T-cell (primary cell): Measurements from ENCODE around the gene ARHGEF26. TPM values are rescaled to one million over a fixed set of nuclear protein-coding genes. Genes with fewer than 3 reads are reported as not detected.

Experiments used
- ATAC-seq, 4 experiments: fragments of 200-7000 bp in 3 of 4; fragments of 150-1000 bp in 1 of 4; cut with Tn5 transposase; replicated peaks in 1 of 4; 1 replicate in 3 of 4; 2 replicates in 1 of 4; pipeline ENCODE4 v1.10.0; 2021; ENCODE audit warnings: moderate library complexity in 3 of 4, mild to moderate bottlenecking in 2 of 4, moderate number of reproducible peaks in 1 of 4
- CTCF ChIA-PET, 2 donors: fragments of 300-600 bp; sonication (Branson Sonifier 250); formaldehyde crosslinking; loops; one replicate each; lab custom pipeline; 2022; ENCODE audit warnings: antibody characterized with exemption in 2 of 2; lab: Charles Lee
- POLR2A ChIA-PET, 2 donors: fragments of 300-600 bp; sonication (Branson Sonifier 250); formaldehyde crosslinking; loops; one replicate each; lab custom pipeline; 2022; ENCODE audit warnings: antibody characterized with exemption in 2 of 2; lab: Charles Lee
- DNase-seq, 35 experiments: peaks; one replicate each; pipeline versions ENCODE4 v3.0.0 to v3.0.0-alpha.2; 2013 to 2023
- H3K27ac ChIP-seq: one replicate; pipeline ENCODE4 v1.5.1; 2013; ENCODE audit warnings: low read length
- H3K27me3 ChIP-seq, 2 experiments: replicated peaks in 1 of 2; 1 replicate in 1 of 2; 2 replicates in 1 of 2; pipeline versions ENCODE4 v1.6.1 to v1.7.0; 2013; ENCODE audit warnings: low read length in 1 of 2, mixed read lengths in 1 of 2; ENCODE audit not compliant: control insufficient read depth in 2 of 2, insufficient read depth in 2 of 2; ENCODE audit errors: extremely low read depth in 1 of 2
- H3K36me3 ChIP-seq, 2 donors: 1 replicate in 1 of 2; 2 replicates in 1 of 2; pipeline versions ENCODE4 v1.6.1 to v1.7.0; 2013; ENCODE audit warnings: low read length in 1 of 2; ENCODE audit not compliant: control insufficient read depth in 2 of 2, insufficient read depth in 1 of 2; ENCODE audit errors: extremely low read depth in 1 of 2
- H3K4me1 ChIP-seq, 2 experiments: 1 replicate in 1 of 2; 2 replicates in 1 of 2; pipeline versions ENCODE4 v1.6.1 to v1.7.0; 2013; ENCODE audit warnings: low read length in 2 of 2, mixed read lengths in 1 of 2; ENCODE audit not compliant: insufficient read depth in 2 of 2, control insufficient read depth in 1 of 2; ENCODE audit errors: extremely low read depth in 1 of 2
- H3K4me3 ChIP-seq, 2 donors: 1 replicate in 1 of 2; 2 replicates in 1 of 2; pipeline versions ENCODE4 v1.5.1 to v1.7.0; 2013; ENCODE audit warnings: mild to moderate bottlenecking in 2 of 2, low read length in 1 of 2, moderate library complexity in 1 of 2; ENCODE audit not compliant: control insufficient read depth in 1 of 2; ENCODE audit errors: extremely low read depth in 1 of 2
- H3K9me3 ChIP-seq: 2 replicates; pipeline ENCODE4 v1.7.0; 2013
- H3K27ac Mint-ChIP-seq, 2 donors: one replicate each; pipeline ENCODE4 v1.8.0; 2020 to 2021; ENCODE audit warnings: mild to moderate bottlenecking in 2 of 2, mixed read lengths in 2 of 2
- H3K27me3 Mint-ChIP-seq, 2 donors: one replicate each; pipeline ENCODE4 v1.8.0; 2021 to 2022; ENCODE audit warnings: mixed read lengths in 2 of 2
- H3K36me3 Mint-ChIP-seq: one replicate; pipeline ENCODE4 v1.8.0; 2021; ENCODE audit warnings: mixed read lengths
- H3K4me1 Mint-ChIP-seq, 3 donors: one replicate each; pipeline ENCODE4 v1.8.0; 2020 to 2022; ENCODE audit warnings: mixed read lengths in 3 of 3, mild to moderate bottlenecking in 1 of 3
- H3K4me3 Mint-ChIP-seq, 3 donors: one replicate each; pipeline ENCODE4 v1.8.0; 2020 to 2022; ENCODE audit warnings: mild to moderate bottlenecking in 3 of 3, mixed read lengths in 3 of 3, moderate library complexity in 3 of 3
- H3K9me3 Mint-ChIP-seq, 3 donors: one replicate each; pipeline ENCODE4 v1.8.0; 2020 to 2022; ENCODE audit warnings: mixed read lengths in 3 of 3
- WGBS: methylation state at CpG from one replicate; pipeline ENCODE4 v1.1.5; 2013; ENCODE audit warnings: missing lambda C conversion rate; ENCODE audit not compliant: insufficient coverage; 5-methylcytosine and 5-hydroxymethylcytosine counted together
- total RNA-seq, 35 experiments: library from RNA in 6 of 35; stranded (reverse) in 6 of 35; fragments of 120-200 nt in 1 of 35; gene quantifications; one replicate each; pipeline versions ENCODE4 v1.2.1 to v1.2.4 and lab custom pipeline; 2013 to 2026

ARHGEF26 gene
- total RNA-seq, 5 donors from 2014 or later (not counting 1 experiment from before 2014, with no cell fraction given): 0.12 to 0.29 (median 0.23) TPM

DNA sequence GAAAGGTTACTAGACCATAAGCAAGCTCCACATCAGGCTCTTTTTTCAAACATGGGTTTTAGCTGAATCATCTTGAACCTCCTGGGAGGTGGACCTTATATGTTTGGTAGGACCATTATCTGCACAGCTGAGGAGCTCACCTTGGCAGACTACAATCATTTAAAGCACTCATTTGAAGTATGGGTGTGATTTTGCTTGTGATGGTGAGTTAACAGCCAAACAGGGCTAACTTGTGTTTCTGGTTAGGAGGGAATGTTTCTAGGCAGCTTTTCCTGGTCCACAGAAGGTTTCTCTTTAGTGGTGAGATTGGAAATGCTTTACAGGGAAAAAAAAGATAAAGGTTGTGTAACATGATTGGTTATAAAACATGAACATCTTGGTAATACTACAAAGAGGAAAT is 61.8 kb downstream of the ARHGEF26 start:
- no peak for DNase-seq
- Histone ChIP-seq H3K4me3 (no peak overlapping the region), H3K9me3 (no peaks in the 10 kb centered on the region), H3K27me3 (no peaks in the 10 kb centered on the region), H3K36me3 (no peaks in the 10 kb centered on the region), H3K4me1 (no peaks in the 10 kb centered on the region), H3K27ac (no peak overlapping the region)
- H3K4me3 Mint-ChIP-seq: no peak overlapping the region
- no peak overlapping the region for H3K27ac Mint-ChIP-seq
- H3K27me3 Mint-ChIP-seq: peaks cover 5 to 24% of the 10 kb centered on the region in 2 donors
- POLR2A ChIA-PET: no interaction called here
- no peaks in the 10 kb centered on the region for H3K4me1 Mint-ChIP-seq
- CTCF ChIA-PET: no interaction called here
- H3K36me3 Mint-ChIP-seq: no peaks in the 10 kb centered on the region
- H3K9me3 Mint-ChIP-seq: peaks cover 0 to 5% (median 0%) of the 10 kb centered on the region in 3 donors
- ATAC-seq: no peak

DNA sequence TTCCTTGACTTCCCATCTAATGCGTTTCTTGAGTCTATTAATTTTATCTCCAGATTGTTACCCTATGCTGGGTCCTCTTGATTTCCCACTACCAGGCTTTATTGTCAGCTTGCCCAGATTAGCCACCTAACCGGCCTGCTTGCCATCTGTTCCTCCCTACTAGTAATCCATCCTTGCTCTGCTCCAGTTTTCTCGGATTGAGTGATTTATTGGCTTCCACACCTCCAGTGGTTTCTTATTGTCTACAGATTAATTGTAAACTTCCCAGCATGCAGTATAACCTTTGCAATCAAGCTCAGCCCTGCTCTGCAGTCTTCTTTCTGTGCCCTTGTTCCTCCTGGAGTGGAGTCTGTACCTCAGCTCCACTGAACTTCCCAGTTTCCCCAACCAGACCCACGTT is 63.4 kb downstream of the ARHGEF26 start:
- Histone ChIP-seq H3K9me3 (no peaks in the 10 kb centered on the region), H3K27ac (no peak overlapping the region), H3K36me3 (no peaks in the 10 kb centered on the region), H3K4me1 (no peaks in the 10 kb centered on the region), H3K4me3 (no peak overlapping the region), H3K27me3 (no peaks in the 10 kb centered on the region)
- DNase-seq (no peak), ATAC-seq (no peak)
- no peak overlapping the region for H3K4me3 Mint-ChIP-seq
- 78% methylated on average over 4 of the region's 4 CpGs for WGBS
- POLR2A ChIA-PET: no interaction called here
- H3K4me1 Mint-ChIP-seq: no peaks in the 10 kb centered on the region
- H3K27ac Mint-ChIP-seq: no peak overlapping the region
- H3K9me3 Mint-ChIP-seq: peaks cover 0 to 2% (median 0%) of the 10 kb centered on the region in 3 donors
- CTCF ChIA-PET: no interaction called here
- H3K27me3 Mint-ChIP-seq: peaks cover 5 to 24% of the 10 kb centered on the region in 2 donors
- no peaks in the 10 kb centered on the region for H3K36me3 Mint-ChIP-seq

DNA sequence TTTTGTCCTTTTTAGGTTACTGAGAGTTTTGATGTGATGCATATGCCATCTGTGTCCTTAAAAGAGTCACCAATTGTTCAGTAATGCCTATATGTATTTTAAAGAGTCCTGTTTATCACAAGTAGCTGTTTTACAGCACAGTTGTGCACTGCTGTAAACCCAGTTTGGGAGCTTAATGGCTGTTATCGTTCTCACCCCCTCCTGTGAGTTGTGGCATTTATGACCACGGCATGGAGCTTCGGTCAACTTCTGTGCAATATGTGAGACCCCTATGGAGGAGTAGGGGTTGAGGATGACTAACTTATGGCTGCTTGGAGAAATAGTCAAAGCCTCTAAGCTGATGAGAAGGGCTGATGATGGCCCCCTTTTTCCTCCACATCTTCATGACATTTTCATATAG is 67.2 kb downstream of the ARHGEF26 start:
- Histone ChIP-seq H3K36me3 (no peaks in the 10 kb centered on the region), H3K27ac (no peak overlapping the region), H3K27me3 (no peaks in the 10 kb centered on the region), H3K9me3 (no peaks in the 10 kb centered on the region), H3K4me3 (no peak overlapping the region), H3K4me1 (no peaks in the 10 kb centered on the region)
- H3K4me3 Mint-ChIP-seq: no peak overlapping the region
- ATAC-seq (no peak), DNase-seq (no peak)
- H3K27ac Mint-ChIP-seq: no peak overlapping the region
- CTCF ChIA-PET: no interaction called here
- POLR2A ChIA-PET: no interaction called here
- no peaks in the 10 kb centered on the region for H3K4me1 Mint-ChIP-seq
- no CpG with 5 or more reads among the region's 3 CpGs for WGBS
- no peaks in the 10 kb centered on the region for H3K9me3 Mint-ChIP-seq
- H3K36me3 Mint-ChIP-seq: no peaks in the 10 kb centered on the region
- peaks cover 6 to 15% of the 10 kb centered on the region in 2 donors for H3K27me3 Mint-ChIP-seq

DNA sequence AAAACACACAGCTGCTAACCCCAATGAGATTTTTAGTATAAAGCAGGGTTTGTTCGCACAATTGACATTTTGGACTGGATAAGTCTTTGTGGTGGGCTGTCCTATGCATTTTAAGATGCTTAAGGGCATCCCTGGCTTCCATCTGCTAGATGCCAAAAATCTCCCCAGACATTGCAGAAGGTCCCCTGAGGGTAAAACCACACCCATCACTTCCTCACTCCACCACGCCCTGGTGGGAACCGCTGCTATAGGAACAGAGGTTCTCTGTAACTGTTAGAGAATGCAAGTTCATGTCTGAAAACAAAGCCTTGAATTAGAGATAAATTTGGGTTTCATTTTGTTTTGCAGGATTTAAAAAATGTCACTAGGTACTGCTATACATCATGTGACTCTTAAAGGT is 67.7 kb downstream of the ARHGEF26 start:
- no peak for DNase-seq
- Histone ChIP-seq H3K36me3 (no peaks in the 10 kb centered on the region), H3K9me3 (no peaks in the 10 kb centered on the region), H3K4me3 (no peak overlapping the region), H3K27me3 (no peaks in the 10 kb centered on the region), H3K4me1 (no peaks in the 10 kb centered on the region), H3K27ac (no peak overlapping the region)
- WGBS: no CpG with 5 or more reads among the region's 3 CpGs
- ChIA-PET CTCF (no interaction called here), POLR2A (no interaction called here)
- no peaks in the 10 kb centered on the region for H3K36me3 Mint-ChIP-seq
- H3K27ac Mint-ChIP-seq: no peak overlapping the region
- H3K4me3 Mint-ChIP-seq: no peak overlapping the region
- no peaks in the 10 kb centered on the region for H3K4me1 Mint-ChIP-seq
- H3K9me3 Mint-ChIP-seq: no peaks in the 10 kb centered on the region
- H3K27me3 Mint-ChIP-seq: peaks cover 6 to 15% of the 10 kb centered on the region in 2 donors
- ATAC-seq: no peak

DNA sequence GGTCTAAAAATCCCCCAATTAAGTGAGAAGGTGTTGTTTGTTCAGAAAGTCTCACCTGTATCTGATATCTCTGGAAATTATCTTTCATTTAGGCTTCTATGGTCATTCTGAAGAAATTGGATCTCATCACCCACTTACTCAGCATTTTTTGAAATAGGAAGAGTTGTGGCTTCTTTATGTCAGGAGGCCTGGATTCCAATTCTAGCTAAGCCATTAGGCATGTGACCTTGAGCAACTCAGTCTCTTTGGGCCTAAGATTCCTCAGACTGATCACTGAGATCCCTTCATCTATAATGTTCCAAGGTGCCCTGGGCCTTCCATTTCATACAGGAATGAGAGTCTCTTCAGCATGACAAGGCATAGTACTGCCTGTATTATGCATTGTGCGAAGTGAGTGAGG is 70.3 kb downstream of the ARHGEF26 start:
- ATAC-seq (no peak), DNase-seq (no peak)
- no peak overlapping the region for H3K4me3 Mint-ChIP-seq
- ChIA-PET POLR2A (no interaction called here), CTCF (no interaction called here)
- H3K36me3 Mint-ChIP-seq: no peaks in the 10 kb centered on the region
- WGBS: 73% methylated on average over 1 of the region's 1 CpG
- Histone ChIP-seq H3K27me3 (no peaks in the 10 kb centered on the region), H3K27ac (no peak overlapping the region), H3K36me3 (no peaks in the 10 kb centered on the region), H3K4me1 (no peaks in the 10 kb centered on the region), H3K9me3 (no peaks in the 10 kb centered on the region), H3K4me3 (no peak overlapping the region)
- no peak overlapping the region for H3K27ac Mint-ChIP-seq
- H3K9me3 Mint-ChIP-seq: no peaks in the 10 kb centered on the region
- peaks cover 7 to 14% of the 10 kb centered on the region in 2 donors for H3K27me3 Mint-ChIP-seq
- no peaks in the 10 kb centered on the region for H3K4me1 Mint-ChIP-seq

DNA sequence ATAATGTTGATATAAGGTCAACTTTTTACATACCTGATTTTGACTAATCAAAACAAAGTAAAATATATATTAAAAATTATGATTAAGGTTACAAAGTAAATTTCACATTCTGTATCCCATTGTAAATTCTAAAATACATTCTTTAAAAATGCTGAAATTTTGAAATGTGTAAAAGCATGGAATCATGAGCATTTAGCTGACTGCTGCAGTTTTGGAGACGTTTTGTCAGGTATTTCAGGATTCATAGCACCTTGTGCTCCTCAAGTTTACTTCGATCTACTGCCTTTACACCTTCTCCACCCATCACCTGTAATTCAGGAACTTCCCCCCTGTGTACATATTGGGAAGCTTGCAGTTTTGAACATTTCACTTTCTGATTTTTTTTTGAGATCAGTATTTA is 71.0 kb downstream of the ARHGEF26 start:
- Mint-ChIP-seq H3K27me3 (peaks cover 7 to 14% of the 10 kb centered on the region in 2 donors), H3K9me3 (no peaks in the 10 kb centered on the region), H3K36me3 (no peaks in the 10 kb centered on the region), H3K4me3 (no peak overlapping the region), H3K4me1 (no peaks in the 10 kb centered on the region), H3K27ac (no peak overlapping the region)
- Histone ChIP-seq H3K27me3 (no peaks in the 10 kb centered on the region), H3K27ac (no peak overlapping the region), H3K9me3 (no peaks in the 10 kb centered on the region), H3K4me3 (no peak overlapping the region), H3K4me1 (no peaks in the 10 kb centered on the region), H3K36me3 (no peaks in the 10 kb centered on the region)
- WGBS: no CpG with 5 or more reads among the region's 2 CpGs
- CTCF ChIA-PET: no interaction called here
- no peak for ATAC-seq
- POLR2A ChIA-PET: no interaction called here
- DNase-seq: no peak

DNA sequence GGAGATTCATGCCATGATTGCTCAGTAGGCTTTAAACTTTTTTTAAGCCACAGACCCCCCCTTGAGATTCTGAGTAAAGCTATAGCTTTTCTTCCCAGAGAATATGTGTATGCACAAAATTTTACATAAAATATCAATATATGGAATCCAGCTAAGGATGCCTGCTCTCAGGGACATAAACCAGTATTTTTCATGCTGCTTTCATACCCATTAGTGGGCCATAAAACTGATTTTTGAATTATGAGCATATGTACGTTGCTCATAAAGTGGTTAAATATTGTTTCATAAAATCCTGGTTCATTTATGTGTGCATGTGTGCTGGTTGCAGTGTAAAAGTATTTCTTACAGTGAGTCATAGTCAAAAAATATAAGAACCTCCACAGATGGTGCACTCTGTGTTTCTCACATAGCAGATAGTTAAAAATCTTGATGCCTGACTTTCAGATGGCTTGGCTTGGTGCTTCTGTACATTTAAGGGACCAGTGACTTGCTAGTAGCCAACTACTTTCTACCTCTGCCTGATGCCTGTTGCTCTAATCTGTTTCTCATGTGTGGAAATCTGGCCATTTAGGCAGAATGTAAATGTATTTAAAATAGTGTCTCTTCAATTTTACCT is 71.9 kb downstream of the ARHGEF26 start:
- Mint-ChIP-seq H3K27me3 (peaks cover 7 to 14% of the 10 kb centered on the region in 2 donors), H3K27ac (no peak overlapping the region), H3K36me3 (no peaks in the 10 kb centered on the region), H3K4me1 (no peaks in the 10 kb centered on the region), H3K9me3 (no peaks in the 10 kb centered on the region), H3K4me3 (no peak overlapping the region)
- ChIA-PET CTCF (no interaction called here), POLR2A (no interaction called here)
- no peaks in the 10 kb centered on the region for H3K4me1 ChIP-seq
- no CpG with 5 or more reads among the region's 1 CpG for WGBS
- no peaks in the 10 kb centered on the region for H3K27me3 ChIP-seq
- H3K36me3 ChIP-seq: no peaks in the 10 kb centered on the region
- no peak for DNase-seq
- no peak overlapping the region for H3K27ac ChIP-seq
- H3K4me3 ChIP-seq: no peak overlapping the region
- no peak for ATAC-seq
- H3K9me3 ChIP-seq: no peaks in the 10 kb centered on the region
